Measurements from ENCODE around the gene C20orf173. TPM values are rescaled to one million over a fixed set of nuclear protein-coding genes. Genes with fewer than 3 reads are reported as not detected.

C20orf173 gene
- not detected for total RNA-seq (2021; ENCODE audit: unreplicated experiment)
- polyA plus RNA-seq (2012), result not detected in 2 replicates
- Bru-seq, nascent RNA, result not detected
- BruChase-seq, experiment 1, labeled RNA remaining after a 6-hour chase, result not detected
- not detected for BruChase-seq, experiment 2, labeled RNA remaining after a 2-hour chase
- long read RNA-seq, result 0 reads

GRCh38 chr20:35529552-35529951 is at the start of gene C20orf173:
C20orf173 (minus strand) TSS chr20:35529652; CDS start chr20:35529373, 279 bp downstream.
- CTCF ChIA-PET, result no interaction called here
- ATAC-seq, result no peak

More at GRCh38 chr20:35529552-35529951, at the start of gene C20orf173:
- Histone ChIP-seq H2AFZ (ENCODE audit: low read depth, low read length, poor library complexity, severe bottlenecking) (no peak within 1 kb of the TSS), H3K27ac (ENCODE audit: low read depth, low read length) (no peak within 1 kb of the TSS), H3K9me2 (ENCODE audit: insufficient read depth) (no peaks in the 10 kb centered on the region), H3K4me1 (ENCODE audit: control insufficient read depth in 1 of 2, insufficient read depth in 2 of 2, low read length in 2 of 2) (peaks cover 0 to 6% of the 10 kb centered on the region in 2 experiments; a peak in 2 of 4 replicates), H4K20me1 (ENCODE audit: insufficient read depth) (no peaks in the 10 kb centered on the region), H3K4me2 (ENCODE audit: low read length) (no peak within 1 kb of the TSS), H3K9ac (ENCODE audit: low read length) (no peak within 1 kb of the TSS), H3K27me3 (ENCODE audit: insufficient read depth, low read length) (no peaks in the 10 kb centered on the region), H3K9me3 (ENCODE audit: control insufficient read depth in 1 of 2, insufficient read depth in 1 of 2, low read depth in 1 of 2, low read length in 2 of 2) (no peaks in the 10 kb centered on the region), H3K79me2 (ENCODE audit: insufficient read depth, low read length) (no peaks in the 10 kb centered on the region), H3K4me3 (replicated peaks in 1 of 2; ENCODE audit: low read depth in 1 of 2, low read length in 2 of 2) (no peak within 1 kb of the TSS), H3K36me3 (ENCODE audit: control insufficient read depth in 1 of 2, insufficient read depth in 2 of 2, low read length in 2 of 2) (no peaks in the 10 kb centered on the region)
- no TSS peak for BruUV-seq (replicated peaks)
- RAD21 ChIA-PET (ENCODE audit: low non-redundant PET in 1 of 2, low total read pairs in 2 of 2, uncharacterized antibody in 2 of 2, unreplicated experiment in 2 of 2), result no interaction called here
- TF ChIP-seq ATF3 (IDR thresholded peaks at IDR 0.05), result no peak
- TF ChIP-seq CEBPB (IDR thresholded peaks at IDR 0.05; ENCODE audit: low read depth), result no peak
- no peak for TF ChIP-seq SP1 (IDR thresholded peaks at IDR 0.05; ENCODE audit: low read depth)
- TF ChIP-seq EZH2phosphoT487 (IDR thresholded peaks at IDR 0.05; ENCODE audit: borderline replicate concordance), result no peak
- TF ChIP-seq RAD21 (IDR thresholded peaks at IDR 0.05; ENCODE audit: low read depth), result no peak
- TF ChIP-seq MAX (IDR thresholded peaks at IDR 0.05), result no peak
- TF ChIP-seq REST (IDR thresholded peaks at IDR 0.05; ENCODE audit: low read depth), result no peak
- no peak for TF ChIP-seq POLR2A (IDR thresholded peaks at IDR 0.05; ENCODE audit: borderline replicate concordance, extremely low read depth, insufficient read depth, insufficient read length)
- no peak for TF ChIP-seq EGR1 (IDR thresholded peaks at IDR 0.05; ENCODE audit: low read depth)
- TF ChIP-seq POLR2AphosphoS5 (IDR thresholded peaks at IDR 0.05; ENCODE audit: low read depth, low read length), result no peak
- no peak for TF ChIP-seq SRF (IDR thresholded peaks at IDR 0.05; ENCODE audit: low read depth)
- no peak for TF ChIP-seq CTCF (IDR thresholded peaks at IDR 0.05 in 2 of 3, conservative IDR thresholded peaks at IDR 0.05 in 1 of 3; ENCODE audit: borderline replicate concordance in 1 of 3, insufficient read depth in 1 of 3, low read depth in 2 of 3, low read length in 2 of 3)
- no peak for TF ChIP-seq FOSL1 (IDR thresholded peaks at IDR 0.05; ENCODE audit: low read depth)
- TF ChIP-seq ELF1 (IDR thresholded peaks at IDR 0.05; ENCODE audit: borderline replicate concordance, low read depth), result no peak
- TF ChIP-seq ZNF274 (IDR thresholded peaks at IDR 0.05; ENCODE audit: low read depth, low read length), result no peak
- TF ChIP-seq JUND (IDR thresholded peaks at IDR 0.05), result no peak
- no peak for TF ChIP-seq ZBTB33 (IDR thresholded peaks at IDR 0.05; ENCODE audit: extremely low read depth, insufficient replicate concordance, low read length)
- no peak for TF ChIP-seq TCF7L2 (IDR thresholded peaks at IDR 0.05; ENCODE audit: borderline replicate concordance, extremely low read depth, insufficient read depth, insufficient read length)
- TF ChIP-seq SIN3A (IDR thresholded peaks at IDR 0.05; ENCODE audit: low read depth), result no peak
- no peak for TF ChIP-seq CBX3 (IDR thresholded peaks at IDR 0.05; ENCODE audit: low read depth)
- no peak for DNase-seq (ENCODE audit: low read depth, low spot score)
- intact Hi-C loops (cut with micrococcal nuclease), result no loop called here
- POLR2A ChIA-PET, result no interaction called here

All from HCT116 (cell line).